ENCODE results near the gene GPR61. TPM values are rescaled to one million over a fixed set of nuclear protein-coding genes. Genes with fewer than 3 reads are reported as not detected.

The GPR61 gene
- total RNA-seq, 1 donor from 2014 or later: not detected

DNA sequence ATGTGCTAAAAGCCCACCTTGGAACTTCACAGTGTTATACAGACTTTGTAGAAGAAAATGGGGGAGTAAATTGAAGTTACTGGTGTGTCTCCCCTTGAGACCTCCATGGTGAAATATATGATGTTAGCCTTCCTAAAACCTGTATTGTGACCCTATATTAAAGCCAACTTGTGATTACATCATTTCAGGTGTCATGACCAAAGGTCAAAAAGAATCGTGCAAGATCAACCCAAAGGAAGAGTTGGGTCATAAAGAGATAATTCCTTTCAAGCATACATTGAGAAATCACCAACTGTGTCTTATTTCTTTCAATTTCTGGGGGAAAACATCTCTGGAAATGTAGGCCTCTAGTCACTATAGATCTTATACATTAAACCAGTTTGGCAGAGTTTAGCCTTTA lies 45.1 kb downstream of the GPR61 start:
- ChIA-PET POLR2A (no interaction called here), CTCF (no interaction called here)
- no peaks in the 10 kb centered on the region for H3K4me1 Mint-ChIP-seq
- DNase-seq (no peak), ATAC-seq (ENCODE audit: low read depth) (no peak)
- H3K4me3 Mint-ChIP-seq: no peak overlapping the region
- intact Hi-C loops (cut with micrococcal nuclease): loop anchor here (2.0 kb wide), 2 partner anchors 14 to 16 kb away; no protein-coding TSS in a partner anchor
- TF ChIP-seq CTCF (IDR thresholded peaks at IDR 0.05): no peak
- no peak overlapping the region for H3K27ac Mint-ChIP-seq
- H3K9me3 Mint-ChIP-seq: no peaks in the 10 kb centered on the region
- H3K36me3 Mint-ChIP-seq (ENCODE audit: low read depth): peaks cover 84% of the 10 kb centered on the region
- H3K27me3 Mint-ChIP-seq: no peaks in the 10 kb centered on the region

- no peak for DNase-seq
- peaks cover 83% of the 10 kb centered on the region for H3K36me3 Mint-ChIP-seq (ENCODE audit: low read depth)
These were observed 46.4 kb downstream of the GPR61 start for GRCh38 chr1:109586055-109586454.

GRCh38 chr1:109589177-109589576 lies 49.5 kb downstream of the GPR61 start:
- Mint-ChIP-seq H3K9me3 (no peaks in the 10 kb centered on the region), H3K27ac (no peak overlapping the region), H3K4me3 (no peak overlapping the region), H3K36me3 (ENCODE audit: low read depth) (peaks cover 86% of the 10 kb centered on the region), H3K27me3 (no peaks in the 10 kb centered on the region), H3K4me1 (no peaks in the 10 kb centered on the region)
- CTCF ChIA-PET: no interaction called here
- TF ChIP-seq CTCF (IDR thresholded peaks at IDR 0.05): no peak
- POLR2A ChIA-PET: no interaction called here
- ATAC-seq (ENCODE audit: low read depth) (no peak), DNase-seq (no peak)
- intact Hi-C loops (cut with micrococcal nuclease): no loop called here

More at GRCh38 chr1:109586055-109586454, 46.4 kb downstream of the GPR61 start:
- no peak for ATAC-seq (ENCODE audit: low read depth)
- Mint-ChIP-seq H3K9me3 (no peaks in the 10 kb centered on the region), H3K27ac (no peak overlapping the region), H3K4me3 (no peak overlapping the region), H3K4me1 (no peaks in the 10 kb centered on the region), H3K27me3 (no peaks in the 10 kb centered on the region)
- ChIA-PET CTCF (no interaction called here), POLR2A (interaction anchor here (0.5 kb wide), 1 partner anchor 101 kb away, joined by 4 read pairs; no protein-coding TSS in a partner anchor)
- intact Hi-C loops (cut with micrococcal nuclease): no loop called here
- TF ChIP-seq CTCF (IDR thresholded peaks at IDR 0.05): no peak

GRCh38 chr1:109589679-109590078 lies 50.0 kb downstream of the GPR61 start:
- intact Hi-C loops (cut with micrococcal nuclease): no loop called here
- no peak for ATAC-seq (ENCODE audit: low read depth)
- no peak overlapping the region for H3K4me3 Mint-ChIP-seq
- no peaks in the 10 kb centered on the region for H3K27me3 Mint-ChIP-seq
- H3K36me3 Mint-ChIP-seq (ENCODE audit: low read depth): peaks cover 83% of the 10 kb centered on the region
- DNase-seq: no peak
- no peaks in the 10 kb centered on the region for H3K9me3 Mint-ChIP-seq
- ChIA-PET POLR2A (no interaction called here), CTCF (no interaction called here)
- TF ChIP-seq CTCF (IDR thresholded peaks at IDR 0.05): no peak
- no peak overlapping the region for H3K27ac Mint-ChIP-seq
- H3K4me1 Mint-ChIP-seq: no peaks in the 10 kb centered on the region

DNA sequence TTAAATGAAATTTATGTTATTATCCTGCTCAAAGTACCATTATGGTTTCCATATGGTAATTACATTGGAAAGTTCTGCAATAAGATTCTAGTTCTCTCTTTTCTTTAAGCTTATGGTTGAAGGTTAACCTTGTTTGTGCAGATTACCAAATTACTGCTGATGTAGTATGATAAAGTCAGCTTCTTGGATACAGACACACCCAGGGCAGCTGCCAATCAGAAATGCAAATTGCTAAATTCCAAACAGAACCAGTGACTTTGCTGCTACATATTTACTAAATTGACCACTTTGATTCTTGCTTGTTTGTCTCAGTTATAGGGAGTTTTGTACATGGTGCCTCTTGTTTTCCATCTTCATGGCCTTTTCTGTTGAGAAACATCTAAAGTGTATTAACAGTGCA lies 53.2 kb downstream of the GPR61 start:
- ATAC-seq (ENCODE audit: low read depth): no peak
- Mint-ChIP-seq H3K9me3 (no peaks in the 10 kb centered on the region), H3K4me3 (no peak overlapping the region), H3K36me3 (ENCODE audit: low read depth) (peaks cover 73% of the 10 kb centered on the region), H3K27me3 (no peaks in the 10 kb centered on the region), H3K4me1 (no peaks in the 10 kb centered on the region), H3K27ac (no peak overlapping the region)
- POLR2A ChIA-PET: no interaction called here
- CTCF ChIA-PET: no interaction called here
- intact Hi-C loops (cut with micrococcal nuclease): no loop called here
- DNase-seq: no peak
- TF ChIP-seq CTCF (IDR thresholded peaks at IDR 0.05): no peak

All from activated B cell treated with CpG ODN at 0.5 μM for 24 hours (primary cell).